Mammary epithelial cell (primary cell): ENCODE results near the gene RPE65.

Experiments
- CTCF ChIP-seq, 2 donors: IDR thresholded peaks in 1 of 2; conservative IDR thresholded peaks in 1 of 2; 2 replicates each; pipeline ENCODE4 v1.5.1; 2011 to 2012; ENCODE audit warnings: inconsistent platforms in 2 of 2, low read length in 2 of 2, mild to moderate bottlenecking in 2 of 2, control low read depth in 1 of 2, low read depth in 1 of 2; ENCODE audit not compliant: insufficient read depth in 1 of 2; ENCODE audit errors: extremely low read depth in 1 of 2
- EZH2 ChIP-seq: IDR thresholded peaks from 2 replicates; pipeline ENCODE4 v1.6.1; 2012; ENCODE audit warnings: low read length, inconsistent platforms, borderline replicate concordance

- TF ChIP-seq CTCF (conservative IDR thresholded peaks at IDR 0.05 in 1 of 2, IDR thresholded peaks at IDR 0.05 in 1 of 2; ENCODE audit: extremely low read depth in 1 of 2, insufficient read depth in 1 of 2, low read depth in 1 of 2, low read length in 2 of 2) (no peak), EZH2 (no peak)
Observed at GRCh38 chr1:68409426-68409825, 40.3 kb downstream of the RPE65 start.
